ENCODE measurements around the gene LRRC4. TPM values are rescaled to one million over a fixed set of nuclear protein-coding genes. Genes with fewer than 3 reads are reported as not detected.

LRRC4 gene
- total RNA-seq, 1 experiment from 2014 or later, result 10.4 TPM

DNA sequence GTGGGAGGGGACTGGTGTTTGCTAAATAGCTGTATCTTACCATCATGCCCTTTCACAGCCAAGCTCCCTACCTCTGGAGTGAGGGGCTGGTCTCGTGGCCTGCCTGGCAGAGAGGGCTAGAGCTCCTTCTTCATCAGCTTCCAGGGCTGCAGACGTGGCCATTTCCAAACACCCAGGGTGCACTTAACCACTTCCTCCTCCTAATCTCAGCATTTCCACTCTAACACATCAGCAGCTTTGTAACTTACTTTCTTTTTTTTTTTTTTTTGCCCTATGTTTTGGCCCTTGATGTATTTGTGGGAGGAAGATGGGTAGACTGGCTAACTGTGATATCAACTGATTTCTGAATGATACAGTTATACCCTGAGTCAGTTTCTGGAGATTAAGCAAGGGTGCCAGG is 27.4 kb downstream of the LRRC4 start:
- Histone ChIP-seq H3K56ac (ENCODE audit: insufficient read length, low read depth, low read length) (no peak overlapping the region), H2AK5ac (ENCODE audit: insufficient read length, low read length) (no peak overlapping the region), H3K18ac (ENCODE audit: insufficient read length, low read depth, low read length) (no peak overlapping the region), H3K9ac (ENCODE audit: extremely low read depth, insufficient read length, low read length) (no peak overlapping the region), H4K20me1 (ENCODE audit: control insufficient read depth, insufficient read depth, insufficient read length) (no peaks in the 10 kb centered on the region), H2BK5ac (ENCODE audit: insufficient read length, low read length) (no peak overlapping the region), H3K14ac (ENCODE audit: insufficient read depth, low read length) (no peak overlapping the region), H4K91ac (ENCODE audit: insufficient read length, low read depth, low read length) (no peak overlapping the region), H2BK120ac (ENCODE audit: low read depth, low read length, poor library complexity, severe bottlenecking) (no peak overlapping the region), H3K27me3 (ENCODE audit: insufficient read depth, low read length) (no peaks in the 10 kb centered on the region), H2BK12ac (ENCODE audit: insufficient read length, low read depth, low read length) (no peak overlapping the region), H2BK20ac (ENCODE audit: low read depth, low read length, poor library complexity, severe bottlenecking) (no peak overlapping the region), H3K27ac (ENCODE audit: insufficient read length, low read depth, low read length) (no peak overlapping the region), H2AFZ (ENCODE audit: low read length) (no peak overlapping the region), H4K5ac (ENCODE audit: insufficient read length, low read depth, low read length) (no peak overlapping the region), H3K79me2 (ENCODE audit: insufficient read depth, low read length) (no peaks in the 10 kb centered on the region), H3K79me1 (ENCODE audit: insufficient read depth, low read depth, low read length, poor library complexity, severe bottlenecking) (no peaks in the 10 kb centered on the region), H3K23ac (ENCODE audit: insufficient read length, low read depth, low read length) (no peak overlapping the region), H3K4me2 (ENCODE audit: insufficient read depth, insufficient read length, low read length) (no peak overlapping the region), H3K23me2 (ENCODE audit: insufficient read length, low read depth, low read length, poor library complexity, severe bottlenecking) (no peaks in the 10 kb centered on the region), H4K8ac (replicated peaks; ENCODE audit: insufficient read length, low read depth, low read length) (no peak overlapping the region), H2BK15ac (ENCODE audit: low read depth, low read length) (no peak overlapping the region), H3K9me3 (ENCODE audit: control insufficient read depth, low read depth, low read length) (no peaks in the 10 kb centered on the region), H3K4ac (ENCODE audit: low read depth, low read length) (no peak overlapping the region), H3T11ph (ENCODE audit: low read length) (no peak overlapping the region), H3K4me1 (ENCODE audit: insufficient read depth, low read length) (no peaks in the 10 kb centered on the region)
- Mint-ChIP-seq H3K27me3 (ENCODE audit: low read depth) (no peaks in the 10 kb centered on the region), H3K4me1 (peaks cover 0 to 7% of the 10 kb centered on the region in 2 experiments; a peak in 1 of 4 replicates), H3K27ac (no peak overlapping the region), H3K36me3 (ENCODE audit: insufficient read depth in 1 of 3, low read depth in 3 of 3) (peaks cover 0 to 5% (median 5%) of the 10 kb centered on the region in 3 experiments; a peak in 4 of 7 replicates), H3K9me3 (no peaks in the 10 kb centered on the region), H3K4me3 (no peak overlapping the region)
- TF ChIP-seq CTCF (conservative IDR thresholded peaks at IDR 0.05), result no peak
- no peak for DNase-seq
- no CpG with 5 or more reads among the region's 2 CpGs for WGBS (ENCODE audit: extremely low coverage, insufficient read length, low lambda C conversion rate)
